K562 (cell line): ENCODE results near the gene GORASP1. TPM values are rescaled to one million over a fixed set of nuclear protein-coding genes. Genes with fewer than 3 reads are reported as not detected.

Source experiments
- ATAC-seq: fragments of 200-7000 bp; cut with Tn5 transposase; 3 replicates; pipeline ENCODE4 v1.9.1; 2020; ENCODE audit warnings: moderate library complexity
- BruUV-seq: library from RNA; stranded (reverse); fragments of 400-500 nt; replicated peaks from 2 replicates; lab custom pipeline; 2021; lab: Mats Ljungman, UMichigan
- CTCF ChIA-PET: fragments of 300-600 bp; formaldehyde crosslinking; extraction: SDS; loops from one replicate; lab custom pipeline; 2021; ENCODE audit warnings: low intra/inter-chr PET ratio; lab: Yijun Ruan, JAX
- POLR2A ChIA-PET: fragments of 300-600, 350-650 bp; sonication (Branson Sonifier 250); formaldehyde crosslinking; extraction: SDS; loops from one replicate; lab custom pipeline; 2021; ENCODE audit warnings: antibody characterized with exemption, inconsistent platforms; lab: Yijun Ruan, JAX
- DNase-seq, 4 experiments: peaks; one replicate each; pipeline versions ENCODE4 v3.0.0 to v3.0.0-alpha.2; 2011 to 2018; ENCODE audit warnings: low spot score in 3 of 4, mixed read lengths in 3 of 4; ENCODE audit errors: extremely low read depth in 1 of 4
- FAIRE-seq: peaks from 2 replicates; lab custom pipeline; 2011; peaks lifted over from hg19 to GRCh38; lab: Jason Lieb, UNC
- H2AFZ ChIP-seq: 2 replicates; pipeline ENCODE4 v1.6.0; 2011; ENCODE audit warnings: low read depth, low read length, control low read depth, inconsistent platforms
- H3K27ac ChIP-seq: fragments of 200-600 bp; 3 replicates; pipeline ENCODE4 v1.8.0; 2011; ENCODE audit warnings: low read depth, mild to moderate bottlenecking, control low read depth, inconsistent platforms, low read length, moderate library complexity, mixed read lengths; ENCODE audit errors: extremely low read depth
- H3K27me3 ChIP-seq, 2 experiments: fragments of 300-600 bp in 1 of 2; 2 replicates in 1 of 2; 3 replicates in 1 of 2; pipeline versions ENCODE4 v1.6.0 to v1.8.0; 2011; ENCODE audit warnings: inconsistent platforms in 2 of 2, low read length in 2 of 2, mild to moderate bottlenecking in 1 of 2, mixed read lengths in 1 of 2, moderate library complexity in 1 of 2; ENCODE audit not compliant: control insufficient read depth in 2 of 2, insufficient read depth in 2 of 2
- H3K36me3 ChIP-seq: fragments of 300-600 bp; 3 replicates; pipeline ENCODE4 v1.8.0; 2011; ENCODE audit warnings: mild to moderate bottlenecking, low read length, inconsistent platforms; ENCODE audit not compliant: control insufficient read depth, insufficient read depth
- H3K4me1 ChIP-seq, 2 experiments: fragments of 200-600 bp in 1 of 2; replicated peaks in 1 of 2; 2 replicates in 1 of 2; 3 replicates in 1 of 2; pipeline versions ENCODE4 v1.5.1 to v1.8.0; 2011; ENCODE audit warnings: inconsistent platforms in 2 of 2, low read length in 2 of 2, mild to moderate bottlenecking in 1 of 2, mixed read lengths in 1 of 2, moderate library complexity in 1 of 2; ENCODE audit not compliant: control insufficient read depth in 2 of 2, insufficient read depth in 2 of 2
- H3K4me2 ChIP-seq: 2 replicates; pipeline ENCODE4 v1.6.1; 2011; ENCODE audit warnings: low read length, control low read depth, inconsistent platforms, mixed read lengths; ENCODE audit not compliant: insufficient read depth
- H3K4me3 ChIP-seq: fragments of 200-600 bp; sonication (generic), shearing (Covaris generic); 2 replicates; pipeline ENCODE4 v1.5.1; 2016; ENCODE audit warnings: control low read depth, inconsistent platforms
- H3K79me2 ChIP-seq: fragments of 200-600 bp; 3 replicates; pipeline ENCODE4 v1.8.0; 2011; ENCODE audit warnings: low read length, inconsistent platforms; ENCODE audit not compliant: control insufficient read depth, insufficient read depth
- H3K9ac ChIP-seq, 2 experiments: 2 replicates each; pipeline versions ENCODE4 v1.6.0 to v1.6.1; 2011; ENCODE audit warnings: low read depth in 2 of 2, low read length in 2 of 2, control low read depth in 1 of 2, inconsistent platforms in 1 of 2, mild to moderate bottlenecking in 1 of 2, mixed read lengths in 1 of 2; ENCODE audit not compliant: insufficient read depth in 1 of 2
- H3K9me1 ChIP-seq: one replicate; pipeline ENCODE4 v1.6.0; 2011; ENCODE audit warnings: inconsistent platforms, mild to moderate bottlenecking, low read length, moderate library complexity; ENCODE audit not compliant: control insufficient read depth, insufficient read depth
- H3K9me3 ChIP-seq: replicated peaks from 2 replicates; pipeline ENCODE4 v1.5.1; 2011; ENCODE audit warnings: low read depth, low read length, inconsistent platforms; ENCODE audit not compliant: control insufficient read depth, insufficient read depth
- H4K20me1 ChIP-seq: replicated peaks from 2 replicates; pipeline ENCODE4 v1.6.1; 2011; ENCODE audit warnings: low read length, inconsistent platforms, mixed read lengths; ENCODE audit not compliant: control insufficient read depth, insufficient read depth
- CCNT2 ChIP-seq: IDR thresholded peaks from 2 replicates; pipeline ENCODE4 v1.6.1; 2011; ENCODE audit warnings: borderline replicate concordance, low read depth, mild to moderate bottlenecking, moderate library complexity, mixed read lengths, low read length; ENCODE audit not compliant: insufficient read length; ENCODE audit errors: extremely low read depth
- FOXK1 ChIP-seq: sonication (generic); formaldehyde crosslinking; IDR thresholded peaks from 2 replicates; pipeline ENCODE4 v1.8.0; 2022; ENCODE audit warnings: missing genetic modification reagents, mild to moderate bottlenecking, borderline replicate concordance
- HDAC2 ChIP-seq: fragments of 450-650 bp; IDR thresholded peaks from 2 replicates; pipeline ENCODE4 v1.6.1; 2016; ENCODE audit warnings: mild to moderate bottlenecking
- HIVEP1 ChIP-seq: fragments of 250-450 bp; sonication (Bioruptor Pico); IDR thresholded peaks from 2 replicates; pipeline ENCODE4 v1.4.0; 2020; ENCODE audit warnings: mild to moderate bottlenecking
- JUN ChIP-seq, 2 experiments: sonication (generic) in 1 of 2; formaldehyde crosslinking in 1 of 2; IDR thresholded peaks; 2 replicates each; pipeline versions ENCODE4 v1.6.1 to v1.8.0; 2012 to 2022; ENCODE audit warnings: borderline replicate concordance in 2 of 2, mild to moderate bottlenecking in 2 of 2, improper control_type of control experiment in 1 of 2, low read depth in 1 of 2, low read length in 1 of 2, missing genetic modification reagents in 1 of 2
- NONO ChIP-seq, 2 experiments: fragments of 200-400 bp in 1 of 2; fragments of 450-650 bp in 1 of 2; formaldehyde crosslinking in 1 of 2; IDR thresholded peaks; 2 replicates each; pipeline ENCODE4 v1.6.1; 2017; ENCODE audit warnings: low read depth in 2 of 2, mild to moderate bottlenecking in 2 of 2, moderate library complexity in 2 of 2, low read length in 1 of 2
- POLR3G ChIP-seq: IDR thresholded peaks from 2 replicates; pipeline ENCODE4 v1.6.1; 2011; ENCODE audit not compliant: insufficient read length, insufficient replicate concordance; ENCODE audit errors: extremely low read depth
- RAD51 ChIP-seq: fragments of 450-650 bp; IDR thresholded peaks from 2 replicates; pipeline ENCODE4 v1.7.1; 2016; ENCODE audit warnings: low read depth, mild to moderate bottlenecking, borderline replicate concordance
- SNRNP70 ChIP-seq: fragments of 200-400 bp; formaldehyde crosslinking; optimal IDR thresholded peaks from 2 replicates; pipeline ENCODE3; 2017; ENCODE audit warnings: low read depth, low read length
- SOX6 ChIP-seq: fragments of 450-650 bp; IDR thresholded peaks from 2 replicates; pipeline ENCODE4 v1.6.1; 2014; ENCODE audit warnings: mild to moderate bottlenecking
- TEAD2 ChIP-seq: fragments of 450-650 bp; IDR thresholded peaks from 2 replicates; pipeline ENCODE4 v1.6.1; 2016; ENCODE audit warnings: missing genetic modification characterization, control low read depth, missing compliant biosample characterization
- TGIF2 ChIP-seq: sonication (generic); formaldehyde crosslinking; IDR thresholded peaks from 2 replicates; pipeline ENCODE4 v1.8.1; 2022; ENCODE audit warnings: mild to moderate bottlenecking, missing genetic modification reagents, moderate library complexity
- ZNF121 ChIP-seq: sonication (generic); formaldehyde crosslinking; conservative IDR thresholded peaks from 2 replicates; pipeline ENCODE4 v1.8.0; 2022; ENCODE audit warnings: missing genetic modification reagents
- ZNF3 ChIP-seq: fragments of 250-450 bp; sonication (Bioruptor Pico); IDR thresholded peaks from 2 replicates; pipeline ENCODE4 v1.5.0; 2021; ENCODE audit warnings: mild to moderate bottlenecking, moderate library complexity
- ZNF324 ChIP-seq: fragments of 250-450 bp; sonication (Bioruptor Pico); IDR thresholded peaks from 2 replicates; pipeline ENCODE4 v1.4.0; 2020; ENCODE audit warnings: mild to moderate bottlenecking
- WGBS: fragments of 100-300 bp; shearing (Covaris generic); methylation state at CpG from one replicate; pipeline ENCODE4 v1.1.6; 2016; ENCODE audit warnings: low coverage, mixed read lengths; ENCODE audit not compliant: insufficient coverage; ENCODE audit errors: missing lambda C conversion rate; 5-methylcytosine and 5-hydroxymethylcytosine counted together
- in situ Hi-C: fragments of 300-500 bp; cut with MboI; formaldehyde crosslinking; loops from 4 replicates; pipeline ENCODE4 v1.15.0; 2018; ENCODE audit warnings: inconsistent platforms, mixed read lengths
- intact Hi-C: fragments of 100-400 bp; cut with micrococcal nuclease; formaldehyde crosslinking; loops from 2 replicates; pipeline ENCODE4 v1.14.2; 2022
- polyA plus RNA-seq, 8 experiments: library from polyadenylated mRNA; depleted of rRNA in 4 of 8; stranded (reverse) in 5 of 8; unstranded in 3 of 8; fragments of >200 nt; fragmentation: Nextera tagmentation in 2 of 8; fragmentation: Illumina TruSeq in 1 of 8; extraction: Ambion mirVana in 2 of 8; extraction: Trizol in 1 of 8; gene quantifications; 2 replicates each; pipeline versions ENCODE4 v1.2.1 to v1.2.3, GENCODE V29; 2011 to 2014; ENCODE audit warnings: inconsistent platforms in 1 of 8, missing spikeins in 1 of 8
- total RNA-seq, 7 experiments: library from RNA; depleted of rRNA in 6 of 7; stranded (reverse); fragments of >200 nt in 6 of 7; fragmentation: Illumina TruSeq in 2 of 7; extraction: Trizol in 2 of 7; gene quantifications; 2 replicates each; pipeline versions ENCODE4 v1.2.1 to v1.2.3, GENCODE V29; 2011 to 2021; ENCODE audit warnings: low replicate concordance in 1 of 7
- TF ChIP-seq, protein P1 (sequence below): fragments of 450-650 bp; IDR thresholded peaks from 2 replicates; pipeline ENCODE4 v1.7.0; 2016; ENCODE audit warnings: borderline replicate concordance
- TF ChIP-seq, protein P2 (sequence below): sonication (generic); formaldehyde crosslinking; IDR thresholded peaks from 2 replicates; pipeline ENCODE4 v1.8.1; 2023; ENCODE audit warnings: mild to moderate bottlenecking, missing genetic modification reagents
- TF ChIP-seq, protein P3 (sequence below): sonication (generic); formaldehyde crosslinking; IDR thresholded peaks from 2 replicates; pipeline ENCODE4 v1.8.0; 2022; ENCODE audit warnings: missing genetic modification reagents, mild to moderate bottlenecking, borderline replicate concordance

Gene GORASP1
- total and polyA plus RNA-seq, 9 of the 15 experiments (the other 6 are each of a cell fraction or from before 2014, with no cell fraction given): 8.4 to 87.9 (median 67.6) TPM

DNA sequence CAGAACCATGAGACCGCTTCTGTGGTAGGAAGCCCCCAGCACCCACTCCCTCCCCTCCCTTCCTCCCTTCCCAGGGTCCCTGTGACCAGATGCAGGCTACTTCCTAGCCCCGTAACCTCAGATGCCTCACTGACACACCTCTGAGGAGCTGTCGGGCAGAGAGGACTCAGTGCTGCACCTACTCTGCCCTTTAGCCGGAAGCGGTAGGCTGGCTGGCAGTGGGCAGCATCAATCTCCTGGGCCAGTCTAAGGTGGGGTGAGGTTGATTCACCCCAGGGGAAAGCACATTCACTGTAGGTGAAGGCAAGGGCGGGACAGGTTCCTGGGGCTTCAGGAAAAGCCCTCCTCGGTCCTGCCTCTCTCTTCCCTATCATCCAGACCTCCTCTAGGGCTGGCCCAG, 26.9 kb upstream of the GORASP1 start:
- H3K4me3 ChIP-seq: no peak overlapping the region
- no peak overlapping the region for H3K27ac ChIP-seq
- in situ Hi-C loops (no loop called here), intact Hi-C loops (no loop called here)
- ATAC-seq (no peak), DNase-seq (no peak), FAIRE-seq (no peak)
- peaks cover 0 to 13% of the 10 kb centered on the region in 2 experiments; a peak in 2 of 5 replicates for H3K4me1 ChIP-seq
- ChIA-PET CTCF (no interaction called here), POLR2A (interaction anchor here (0.6 to 1.2 kb wide), 6 partner anchors 8 to 31 kb away, joined by 3 to 6 read pairs (median 4); no protein-coding TSS in a partner anchor)
- peaks cover 6% of the 10 kb centered on the region; the same call in 1 of the 2 replicates for H4K20me1 ChIP-seq
- H2AFZ ChIP-seq: no peak overlapping the region
- no TSS peak for BruUV-seq
- no peaks in the 10 kb centered on the region for H3K9me3 ChIP-seq
- no peaks in the 10 kb centered on the region for H3K79me2 ChIP-seq
- no peaks in the 10 kb centered on the region for H3K36me3 ChIP-seq
- no peaks in the 10 kb centered on the region for H3K9me1 ChIP-seq
- no peak overlapping the region for H3K4me2 ChIP-seq
- peak overlapping the region in 1 of 2 experiments; percentile 37; a peak in 1 of 4 replicates for H3K9ac ChIP-seq
- peaks cover 0 to 9% of the 10 kb centered on the region in 2 experiments; a peak in 1 of 5 replicates for H3K27me3 ChIP-seq
- 50% methylated on average over 7 of the region's 7 CpGs for WGBS
- TF ChIP-seq, protein P1, sequence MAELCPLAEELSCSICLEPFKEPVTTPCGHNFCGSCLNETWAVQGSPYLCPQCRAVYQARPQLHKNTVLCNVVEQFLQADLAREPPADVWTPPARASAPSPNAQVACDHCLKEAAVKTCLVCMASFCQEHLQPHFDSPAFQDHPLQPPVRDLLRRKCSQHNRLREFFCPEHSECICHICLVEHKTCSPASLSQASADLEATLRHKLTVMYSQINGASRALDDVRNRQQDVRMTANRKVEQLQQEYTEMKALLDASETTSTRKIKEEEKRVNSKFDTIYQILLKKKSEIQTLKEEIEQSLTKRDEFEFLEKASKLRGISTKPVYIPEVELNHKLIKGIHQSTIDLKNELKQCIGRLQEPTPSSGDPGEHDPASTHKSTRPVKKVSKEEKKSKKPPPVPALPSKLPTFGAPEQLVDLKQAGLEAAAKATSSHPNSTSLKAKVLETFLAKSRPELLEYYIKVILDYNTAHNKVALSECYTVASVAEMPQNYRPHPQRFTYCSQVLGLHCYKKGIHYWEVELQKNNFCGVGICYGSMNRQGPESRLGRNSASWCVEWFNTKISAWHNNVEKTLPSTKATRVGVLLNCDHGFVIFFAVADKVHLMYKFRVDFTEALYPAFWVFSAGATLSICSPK: no peak
- TF ChIP-seq HIVEP1 (CRISPR knock-in tag) (no peak), ZNF3 (CRISPR knock-in tag) (no peak), SNRNP70 (no peak), HDAC2 (no peak), FOXK1 (CRISPR knock-in tag) (no peak), ZNF324 (CRISPR knock-in tag) (no peak), TEAD2 (tag) (no peak), SOX6 (no peak), RAD51 (no peak), TGIF2 (CRISPR knock-in tag) (no peak), JUN (IDR thresholded peaks at IDR 0.05; ENCODE audit: borderline replicate concordance, low read depth, low read length) (no peak), JUN (CRISPR knock-in tag; IDR thresholded peaks at IDR 0.05; ENCODE audit: borderline replicate concordance) (no peak), POLR3G (no peak), CCNT2 (no peak), ZNF121 (CRISPR knock-in tag) (no peak), NONO (IDR thresholded peaks at IDR 0.05; ENCODE audit: low read depth in 2 of 2, low read length in 1 of 2) (no peak)
- TF ChIP-seq, protein P2, sequence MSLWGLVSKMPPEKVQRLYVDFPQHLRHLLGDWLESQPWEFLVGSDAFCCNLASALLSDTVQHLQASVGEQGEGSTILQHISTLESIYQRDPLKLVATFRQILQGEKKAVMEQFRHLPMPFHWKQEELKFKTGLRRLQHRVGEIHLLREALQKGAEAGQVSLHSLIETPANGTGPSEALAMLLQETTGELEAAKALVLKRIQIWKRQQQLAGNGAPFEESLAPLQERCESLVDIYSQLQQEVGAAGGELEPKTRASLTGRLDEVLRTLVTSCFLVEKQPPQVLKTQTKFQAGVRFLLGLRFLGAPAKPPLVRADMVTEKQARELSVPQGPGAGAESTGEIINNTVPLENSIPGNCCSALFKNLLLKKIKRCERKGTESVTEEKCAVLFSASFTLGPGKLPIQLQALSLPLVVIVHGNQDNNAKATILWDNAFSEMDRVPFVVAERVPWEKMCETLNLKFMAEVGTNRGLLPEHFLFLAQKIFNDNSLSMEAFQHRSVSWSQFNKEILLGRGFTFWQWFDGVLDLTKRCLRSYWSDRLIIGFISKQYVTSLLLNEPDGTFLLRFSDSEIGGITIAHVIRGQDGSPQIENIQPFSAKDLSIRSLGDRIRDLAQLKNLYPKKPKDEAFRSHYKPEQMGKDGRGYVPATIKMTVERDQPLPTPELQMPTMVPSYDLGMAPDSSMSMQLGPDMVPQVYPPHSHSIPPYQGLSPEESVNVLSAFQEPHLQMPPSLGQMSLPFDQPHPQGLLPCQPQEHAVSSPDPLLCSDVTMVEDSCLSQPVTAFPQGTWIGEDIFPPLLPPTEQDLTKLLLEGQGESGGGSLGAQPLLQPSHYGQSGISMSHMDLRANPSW (CRISPR knock-in tag): no peak
- TF ChIP-seq, protein P3, sequence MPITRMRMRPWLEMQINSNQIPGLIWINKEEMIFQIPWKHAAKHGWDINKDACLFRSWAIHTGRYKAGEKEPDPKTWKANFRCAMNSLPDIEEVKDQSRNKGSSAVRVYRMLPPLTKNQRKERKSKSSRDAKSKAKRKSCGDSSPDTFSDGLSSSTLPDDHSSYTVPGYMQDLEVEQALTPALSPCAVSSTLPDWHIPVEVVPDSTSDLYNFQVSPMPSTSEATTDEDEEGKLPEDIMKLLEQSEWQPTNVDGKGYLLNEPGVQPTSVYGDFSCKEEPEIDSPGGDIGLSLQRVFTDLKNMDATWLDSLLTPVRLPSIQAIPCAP (CRISPR knock-in tag): no peak
